GM12878 (cell line): ENCODE measurements around the gene GPC5. TPM values are rescaled to one million over a fixed set of nuclear protein-coding genes. Genes with fewer than 3 reads are reported as not detected.

Source experiments
- ATAC-seq: fragments of 200-7000 bp; cut with Tn5 transposase; 3 replicates; pipeline ENCODE4 v1.9.1; 2020; ENCODE audit warnings: mild to moderate bottlenecking, moderate library complexity
- BruUV-seq: library from RNA; stranded (reverse); fragments of 400-500 nt; replicated peaks from 2 replicates; lab custom pipeline; 2021; lab: Mats Ljungman, UMichigan
- CTCF ChIA-PET: fragments of 300-600 bp; sonication (Branson Sonifier 250); formaldehyde crosslinking; extraction: SDS; loops from one replicate; lab custom pipeline; 2021; ENCODE audit warnings: inconsistent platforms; lab: Yijun Ruan, JAX
- POLR2A ChIA-PET: fragments of 350-600 bp; formaldehyde crosslinking; extraction: SDS; loops from one replicate; lab custom pipeline; 2021; ENCODE audit warnings: inconsistent platforms; lab: Charles Lee
- RAD21 ChIA-PET: fragments of 300-600 bp; sonication (Branson Sonifier 250); formaldehyde crosslinking; loops from one replicate; lab custom pipeline; 2023; ENCODE audit warnings: antibody characterized with exemption; ENCODE audit not compliant: unreplicated experiment; lab: Charles Lee
- SMC1A ChIA-PET: fragments of 300-600 bp; sonication (Branson Sonifier 250); formaldehyde crosslinking; loops from one replicate; lab custom pipeline; 2023; ENCODE audit not compliant: unreplicated experiment, uncharacterized antibody; lab: Charles Lee
- DNase-seq: peaks from one replicate; pipeline ENCODE4 v3.0.0-alpha.2; 2011; ENCODE audit warnings: low read depth, low spot score
- FAIRE-seq: peaks from 3 replicates; lab custom pipeline; 2011; peaks lifted over from hg19 to GRCh38; lab: Jason Lieb, UNC
- H2AFZ ChIP-seq: 2 replicates; pipeline ENCODE4 v1.6.0; 2011; ENCODE audit warnings: low read depth, low read length, control low read depth; ENCODE audit not compliant: control insufficient read depth
- H3K27ac ChIP-seq: 2 replicates; pipeline ENCODE4 v1.5.1; 2011; ENCODE audit warnings: control low read depth; ENCODE audit not compliant: control insufficient read depth, insufficient read depth
- H3K27me3 ChIP-seq, 2 experiments: replicated peaks in 1 of 2; 2 replicates each; pipeline versions ENCODE4 v1.6.0 to v1.6.1; 2011; ENCODE audit warnings: low read length in 1 of 2; ENCODE audit not compliant: control insufficient read depth in 2 of 2, insufficient read depth in 2 of 2
- H3K36me3 ChIP-seq, 2 experiments: 2 replicates each; pipeline ENCODE4 v1.5.1; 2011; ENCODE audit warnings: low read length in 1 of 2; ENCODE audit not compliant: control insufficient read depth in 2 of 2, insufficient read depth in 2 of 2
- H3K4me1 ChIP-seq: 2 replicates; pipeline ENCODE4 v1.6.1; 2011; ENCODE audit warnings: mild to moderate bottlenecking, low read length, moderate library complexity, mixed read lengths; ENCODE audit not compliant: control insufficient read depth, insufficient read depth
- H3K4me2 ChIP-seq: 2 replicates; pipeline ENCODE4 v1.6.0; 2011; ENCODE audit warnings: control low read depth; ENCODE audit not compliant: control insufficient read depth, insufficient read depth
- H3K4me3 ChIP-seq: fragments of 200-600 bp; sonication (generic); 2 replicates; pipeline ENCODE4 v1.5.1; 2016
- H3K79me2 ChIP-seq: 2 replicates; pipeline ENCODE4 v1.6.0; 2011; ENCODE audit warnings: low read length; ENCODE audit not compliant: control insufficient read depth, insufficient read depth
- H3K9ac ChIP-seq: 2 replicates; pipeline ENCODE4 v1.8.0; 2011; ENCODE audit warnings: low read length, control low read depth, mixed read lengths; ENCODE audit not compliant: control insufficient read depth, insufficient read depth
- H3K9me3 ChIP-seq: replicated peaks from 3 replicates; pipeline ENCODE4 v1.5.1; 2011; ENCODE audit warnings: mild to moderate bottlenecking, low read length; ENCODE audit not compliant: control insufficient read depth, insufficient read depth
- H4K20me1 ChIP-seq: 2 replicates; pipeline ENCODE4 v1.6.0; 2011; ENCODE audit not compliant: control insufficient read depth, insufficient read depth
- BACH1 ChIP-seq: fragments of 450-650 bp; IDR thresholded peaks from 2 replicates; pipeline ENCODE4 v1.6.1; 2017; ENCODE audit warnings: mild to moderate bottlenecking, borderline replicate concordance
- CBX5 ChIP-seq: sonication (generic); IDR thresholded peaks from 2 replicates; pipeline ENCODE4 v1.6.1; 2016; ENCODE audit warnings: low read depth, moderate library complexity, mild to moderate bottlenecking, inconsistent platforms
- CHD2 ChIP-seq: IDR thresholded peaks from 2 replicates; pipeline ENCODE4 v1.6.1; 2011; ENCODE audit warnings: low read depth, low read length, improper control_type of control experiment, borderline replicate concordance
- FOS ChIP-seq: IDR thresholded peaks from 3 replicates; pipeline ENCODE4 v1.6.1; 2011; ENCODE audit warnings: borderline replicate concordance; ENCODE audit not compliant: insufficient read length; ENCODE audit errors: extremely low read depth
- NRF1 ChIP-seq: conservative IDR thresholded peaks from 2 replicates; pipeline ENCODE4 v1.6.1; 2011; ENCODE audit warnings: mild to moderate bottlenecking, low read depth, low read length, improper control_type of control experiment
- PBX3 ChIP-seq: IDR thresholded peaks from 2 replicates; pipeline ENCODE4 v1.6.1; 2011; ENCODE audit warnings: mild to moderate bottlenecking, low read depth, low read length, moderate library complexity; ENCODE audit not compliant: insufficient replicate concordance
- PRDM15 ChIP-seq: fragments of 450-650 bp; formaldehyde crosslinking; IDR thresholded peaks from 2 replicates; pipeline ENCODE4 v1.4.0; 2020; ENCODE audit warnings: mild to moderate bottlenecking, moderate library complexity
- RAD21 ChIP-seq: IDR thresholded peaks from 2 replicates; pipeline ENCODE4 v1.6.1; 2011; ENCODE audit warnings: mild to moderate bottlenecking, low read depth, low read length, moderate library complexity; ENCODE audit not compliant: insufficient read depth
- RBBP5 ChIP-seq: fragments of 200-600 bp; sonication (generic); conservative IDR thresholded peaks from 2 replicates; pipeline ENCODE4 v1.6.1; 2016
- SIN3A ChIP-seq: IDR thresholded peaks from 2 replicates; pipeline ENCODE4 v1.6.1; 2012; ENCODE audit warnings: low read depth, low read length, improper control_type of control experiment
- STAT3 ChIP-seq: IDR thresholded peaks from 2 replicates; pipeline ENCODE4 v1.6.1; 2011; ENCODE audit warnings: low read depth, low read length, improper control_type of control experiment
- TAF1 ChIP-seq: IDR thresholded peaks from 2 replicates; pipeline ENCODE4 v1.6.1; 2011; ENCODE audit warnings: mild to moderate bottlenecking, low read depth, low read length, borderline replicate concordance
- YBX1 ChIP-seq: fragments of 450-650 bp; IDR thresholded peaks from 2 replicates; pipeline ENCODE4 v1.6.1; 2016; ENCODE audit warnings: antibody characterized with exemption
- ZNF207 ChIP-seq: fragments of 450-650 bp; IDR thresholded peaks from 2 replicates; pipeline ENCODE4 v1.6.1; 2014; ENCODE audit warnings: antibody characterized with exemption, mild to moderate bottlenecking, borderline replicate concordance
- WGBS: methylation state at CpG from one replicate; pipeline ENCODE4 v1.1.6; 2016; ENCODE audit warnings: low lambda C conversion rate; ENCODE audit not compliant: insufficient replicate concordance, insufficient coverage; ENCODE audit errors: missing lambda C conversion rate; 5-methylcytosine and 5-hydroxymethylcytosine counted together
- in situ Hi-C: fragments of 300-500 bp; cut with MboI; formaldehyde crosslinking; loops from 9 replicates; pipeline ENCODE4 v1.14.3; 2018; ENCODE audit warnings: mixed read lengths
- intact Hi-C: fragments of 100-400 bp; cut with micrococcal nuclease; formaldehyde crosslinking; loops from one replicate; pipeline ENCODE4 v1.14.2; 2022; ENCODE audit not compliant: unreplicated experiment
- polyA plus RNA-seq, 11 experiments: library from polyadenylated mRNA; depleted of rRNA in 4 of 11; unstranded in 6 of 11; stranded (reverse) in 5 of 11; fragments of >200 nt; fragmentation: Nextera tagmentation in 4 of 11; fragmentation: Illumina TruSeq in 1 of 11; extraction: Ambion mirVana in 4 of 11; extraction: Trizol in 1 of 11; gene quantifications; 1 replicate in 1 of 11; 2 replicates in 10 of 11; pipeline versions ENCODE4 v1.2.1 to v1.2.3, GENCODE V29; 2011 to 2016; ENCODE audit warnings: inconsistent platforms in 2 of 11, missing spikeins in 2 of 11, low read depth in 1 of 11
- total RNA-seq, 4 experiments: library from RNA; depleted of rRNA in 3 of 4; stranded (reverse); fragments of >200 nt in 3 of 4; fragmentation: Illumina TruSeq in 1 of 4; extraction: Trizol in 1 of 4; gene quantifications; 2 replicates each; pipeline versions ENCODE4 v1.2.1 to v1.2.3, GENCODE V29; 2013 to 2021
- TF ChIP-seq, protein P1 (sequence below): IDR thresholded peaks from 2 replicates; pipeline ENCODE4 v1.6.1; 2011; ENCODE audit warnings: low read depth, mild to moderate bottlenecking, low read length, moderate library complexity, borderline replicate concordance; ENCODE audit errors: extremely low read depth

Gene GPC5
- total and polyA plus RNA-seq, 10 of the 15 experiments (the other 5 are each of a cell fraction or from before 2014, with no cell fraction given): 0.05 to 0.87 (median 0.44) TPM; not detected in 1

- ChIA-PET POLR2A (no interaction called here), SMC1A (no interaction called here), RAD21 (no interaction called here), CTCF (no interaction called here)
- H4K20me1 ChIP-seq: no peaks in the 10 kb centered on the region
- no peaks in the 10 kb centered on the region for H3K9me3 ChIP-seq
- TF ChIP-seq TAF1 (no peak), RAD21 (no peak), PBX3 (no peak), ZNF207 (no peak), CHD2 (no peak), RBBP5 (no peak), BACH1 (no peak)
- no TSS peak for BruUV-seq
- H3K27ac ChIP-seq: no peak overlapping the region
- ATAC-seq (no peak), FAIRE-seq (no peak), DNase-seq (no peak)
- no peaks in the 10 kb centered on the region for H3K36me3 ChIP-seq
- H3K79me2 ChIP-seq: no peaks in the 10 kb centered on the region
- no peak overlapping the region for H3K4me3 ChIP-seq
- H2AFZ ChIP-seq: no peak overlapping the region
- H3K4me1 ChIP-seq: no peaks in the 10 kb centered on the region
- intact Hi-C loops: no loop called here
- H3K4me2 ChIP-seq: no peak overlapping the region
- 34% methylated on average over 4 of the region's 4 CpGs for WGBS
- in situ Hi-C loops: no loop called here
- H3K9ac ChIP-seq: no peak overlapping the region
- H3K27me3 ChIP-seq: no peaks in the 10 kb centered on the region
Measured at GRCh38 chr13:92029641-92030040, 631.2 kb downstream of the GPC5 start.

DNA sequence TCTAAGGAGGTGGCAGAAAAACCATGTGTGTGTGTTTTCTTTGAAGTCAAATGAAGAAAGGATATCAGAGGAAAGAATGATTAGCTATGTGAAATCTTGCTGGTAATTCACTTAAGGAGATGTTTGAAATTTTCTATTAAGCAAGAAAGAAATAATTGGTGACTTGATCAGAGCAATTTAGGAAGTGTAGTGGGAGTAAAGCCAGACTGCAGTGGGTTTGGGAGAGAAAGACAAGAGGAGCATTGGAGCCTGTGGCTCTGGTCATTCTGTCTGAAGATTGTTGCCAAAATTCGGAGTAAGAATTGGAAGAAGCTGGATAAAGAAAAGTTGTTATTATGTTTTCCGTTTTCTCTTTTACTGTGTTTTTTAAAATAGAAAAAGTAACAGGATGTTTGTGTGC is 640.5 kb downstream of the GPC5 start:
- ChIA-PET CTCF (no interaction called here), SMC1A (no interaction called here)
- no TSS peak for BruUV-seq
- no peak for TF ChIP-seq CBX5
- no peak for TF ChIP-seq SIN3A
- TF ChIP-seq YBX1: no peak
- TF ChIP-seq PRDM15 (CRISPR knock-in tag): no peak
- no peak for TF ChIP-seq NRF1
- TF ChIP-seq, protein P1, sequence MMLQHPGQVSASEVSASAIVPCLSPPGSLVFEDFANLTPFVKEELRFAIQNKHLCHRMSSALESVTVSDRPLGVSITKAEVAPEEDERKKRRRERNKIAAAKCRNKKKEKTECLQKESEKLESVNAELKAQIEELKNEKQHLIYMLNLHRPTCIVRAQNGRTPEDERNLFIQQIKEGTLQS: no peak
- TF ChIP-seq FOS: no peak
- no peak for TF ChIP-seq STAT3

More for the DNA sequence above, 640.5 kb downstream of the GPC5 start:
- Histone ChIP-seq H4K20me1 (no peaks in the 10 kb centered on the region), H2AFZ (no peak overlapping the region), H3K36me3 (no peaks in the 10 kb centered on the region), H3K27ac (no peak overlapping the region), H3K27me3 (no peaks in the 10 kb centered on the region), H3K9me3 (no peaks in the 10 kb centered on the region), H3K79me2 (no peaks in the 10 kb centered on the region), H3K4me2 (no peak overlapping the region), H3K4me3 (no peak overlapping the region), H3K9ac (no peak overlapping the region), H3K4me1 (no peaks in the 10 kb centered on the region)
- ChIA-PET POLR2A (no interaction called here), RAD21 (no interaction called here)
- in situ Hi-C loops: no loop called here
- no peak for DNase-seq
- 46% methylated on average over 2 of the region's 2 CpGs for WGBS
- intact Hi-C loops: no loop called here
- no peak for FAIRE-seq
- no peak for ATAC-seq
